Lung (tissue), 12 donors: Measurements from ENCODE around the gene GET4. TPM values are rescaled to one million over a fixed set of nuclear protein-coding genes. Genes with fewer than 3 reads are reported as not detected.

Experiments used
- ATAC-seq: fragments of 200-7000 bp; cut with Tn5 transposase; one replicate; pipeline ENCODE4 v1.9.1; 2020; ENCODE audit warnings: moderate number of reproducible peaks; ENCODE audit not compliant: insufficient read depth, low FRiP score
- DNase-seq, 3 donors: peaks; one replicate each; pipeline ENCODE4 v3.0.0-alpha.2; 2013 to 2017
- H3K27ac ChIP-seq, 2 donors: one replicate each; pipeline ENCODE4 v1.5.1; 2013; ENCODE audit warnings: mild to moderate bottlenecking in 2 of 2, moderate library complexity in 2 of 2, control low read depth in 1 of 2, inconsistent platforms in 1 of 2, low read depth in 1 of 2, low read length in 1 of 2
- H3K27me3 ChIP-seq, 3 donors: one replicate each; pipeline ENCODE4 v1.5.1; 2013; ENCODE audit warnings: low read length in 2 of 3; ENCODE audit not compliant: control insufficient read depth in 3 of 3, insufficient read depth in 3 of 3
- H3K36me3 ChIP-seq, 4 donors: one replicate each; pipeline ENCODE4 v1.5.1; 2013; ENCODE audit warnings: low read length in 4 of 4, mild to moderate bottlenecking in 1 of 4, moderate library complexity in 1 of 4; ENCODE audit not compliant: control insufficient read depth in 4 of 4, insufficient read depth in 4 of 4
- H3K4me1 ChIP-seq, 5 donors: one replicate each; pipeline ENCODE4 v1.5.1; 2013; ENCODE audit warnings: low read length in 5 of 5, mild to moderate bottlenecking in 2 of 5, moderate library complexity in 1 of 5; ENCODE audit not compliant: control insufficient read depth in 5 of 5, insufficient read depth in 5 of 5
- H3K4me3 ChIP-seq: one replicate; pipeline ENCODE4 v1.5.1; 2013; ENCODE audit warnings: mild to moderate bottlenecking, control low read depth, moderate library complexity
- H3K9ac ChIP-seq, 2 donors: one replicate each; pipeline ENCODE4 v1.5.1; 2013; ENCODE audit warnings: low read length in 2 of 2, control low read depth in 1 of 2; ENCODE audit not compliant: insufficient read depth in 1 of 2
- H3K9me3 ChIP-seq, 4 donors: one replicate each; pipeline ENCODE4 v1.5.1; 2013; ENCODE audit warnings: low read length in 3 of 4, mild to moderate bottlenecking in 1 of 4, moderate library complexity in 1 of 4; ENCODE audit not compliant: control insufficient read depth in 4 of 4, insufficient read depth in 3 of 4
- CTCF ChIP-seq: IDR thresholded peaks from 2 replicates; pipeline ENCODE4 v1.5.1; 2012; ENCODE audit warnings: mild to moderate bottlenecking; ENCODE audit errors: control extremely low read depth, extremely low read depth
- WGBS, 2 donors: extraction: QIAGEN DNeasy Blood & Tissue Kit; methylation state at CpG; one replicate each; pipeline ENCODE4 v1.1.7; 2013; 5-methylcytosine and 5-hydroxymethylcytosine counted together
- polyA plus RNA-seq, 2 donors: library from polyadenylated mRNA; stranded (reverse); fragments of 200-250 nt; gene quantifications; one replicate each; pipeline ENCODE4 v1.2.1, GENCODE V29; 2013
- total RNA-seq, 2 donors: library from RNA; depleted of rRNA in 1 of 2; stranded (reverse); fragments of >200 nt in 1 of 2; gene quantifications; one replicate each; pipeline ENCODE4 v1.2.1, GENCODE V29; 2014 to 2021
- donor health status: control.
- donor health status: control.
- donor health status: Bipolar disorder and iron deficiency.
- donor health status: healthy.
- donor health status: DM: yes; HTN: yes; CAD: no.

GET4 gene
- total and polyA plus RNA-seq, 4 donors: 34.1 to 41.8 (median 40.0) TPM

GRCh38 chr7:924541-925231, 48.3 kb downstream of the GET4 start:
- no peak for DNase-seq

GRCh38 chr7:925601-926000, 49.2 kb downstream of the GET4 start:
- Histone ChIP-seq H3K9me3 (no peaks in the 10 kb centered on the region), H3K4me3 (no peak overlapping the region), H3K9ac (no peak overlapping the region), H3K27me3 (no peaks in the 10 kb centered on the region), H3K36me3 (no peaks in the 10 kb centered on the region), H3K27ac (no peak overlapping the region), H3K4me1 (peaks cover 0 to 18% (median 3%) of the 10 kb centered on the region in 5 donors)
- 50 to 58% methylated on average over 15 to 18 of the region's 18 CpGs for WGBS, 2 donors
- TF ChIP-seq CTCF: no peak
- DNase-seq (peak in 2 of 3 donors; percentile 40 to 46), ATAC-seq (no peak)

More at GRCh38 chr7:924541-925231, 48.3 kb downstream of the GET4 start:
- no peaks in the 10 kb centered on the region for H3K36me3 ChIP-seq
- H3K4me3 ChIP-seq: no peak overlapping the region
- no peak for ATAC-seq
- no peak overlapping the region for H3K9ac ChIP-seq
- H3K27ac ChIP-seq: no peak overlapping the region
- WGBS, 2 donors: 55 to 67% methylated on average over 19 to 24 of the region's 24 CpGs
- H3K9me3 ChIP-seq: no peaks in the 10 kb centered on the region
- peaks cover 0 to 18% (median 3%) of the 10 kb centered on the region in 5 donors for H3K4me1 ChIP-seq
- no peaks in the 10 kb centered on the region for H3K27me3 ChIP-seq
- no peak for TF ChIP-seq CTCF

- 82 to 84% methylated on average over 42 to 47 of the region's 47 CpGs for WGBS, 2 donors
- DNase-seq (peak in 1 of 3 donors; percentile 43), ATAC-seq (no peak)
- no peak overlapping the region for H3K27ac ChIP-seq
- no peak for TF ChIP-seq CTCF
- H3K9me3 ChIP-seq: no peaks in the 10 kb centered on the region
- H3K4me1 ChIP-seq: peaks cover 0 to 18% (median 3%) of the 10 kb centered on the region in 5 donors
- H3K9ac ChIP-seq: no peak overlapping the region
- no peaks in the 10 kb centered on the region for H3K36me3 ChIP-seq
- H3K4me3 ChIP-seq: no peak overlapping the region
- H3K27me3 ChIP-seq: no peaks in the 10 kb centered on the region
These were observed 50.0 kb downstream of the GET4 start for GRCh38 chr7:926061-927030.
